Gastroesophageal sphincter (tissue), 4 donors: ENCODE measurements around the gene PRKG1. TPM values are rescaled to one million over a fixed set of nuclear protein-coding genes. Genes with fewer than 3 reads are reported as not detected.

Experiments used
- ATAC-seq: fragments of 150-250 bp; one replicate; pipeline ENCODE4 v1.9.1; 2016; ENCODE audit warnings: mild to moderate bottlenecking, moderate library complexity
- H3K27ac ChIP-seq, 4 donors: fragments of 200-600 bp; sonication (generic) in 3 of 4; 1 replicate in 3 of 4; 2 replicates in 1 of 4; pipeline ENCODE4 v1.5.1; 2016 to 2019
- H3K27me3 ChIP-seq: fragments of 200-600 bp; sonication (generic); one replicate; pipeline ENCODE4 v1.5.1; 2019
- H3K36me3 ChIP-seq, 2 donors: fragments of 200-600 bp; sonication (generic); one replicate each; pipeline ENCODE4 v1.5.1; 2019; ENCODE audit warnings: control low read depth in 1 of 2
- H3K4me1 ChIP-seq, 3 donors: fragments of 200-600 bp; sonication (generic); 1 replicate in 2 of 3; 2 replicates in 1 of 3; pipeline ENCODE4 v1.5.1; 2016 to 2019; ENCODE audit warnings: control low read depth in 2 of 3
- H3K4me3 ChIP-seq, 2 donors: fragments of 200-600 bp; sonication (generic); one replicate each; pipeline ENCODE4 v1.5.1; 2019; ENCODE audit warnings: mild to moderate bottlenecking in 1 of 2, moderate library complexity in 1 of 2
- H3K9me3 ChIP-seq, 3 donors: fragments of 200-600 bp; sonication (generic); one replicate each; pipeline ENCODE4 v1.5.1; 2017 to 2019; ENCODE audit warnings: control low read depth in 2 of 3
- CTCF ChIP-seq, 4 experiments: fragments of 200-600 bp in 2 of 4; fragments of 450-650 bp in 2 of 4; sonication (generic) in 1 of 4; IDR thresholded peaks; one replicate each; pipeline ENCODE4 v1.5.1; 2017 to 2019; ENCODE audit warnings: antibody characterized with exemption in 4 of 4, mild to moderate bottlenecking in 2 of 4, moderate library complexity in 2 of 4
- EP300 ChIP-seq: sonication (generic); formaldehyde crosslinking; IDR thresholded peaks from one replicate; pipeline ENCODE4 v1.6.1; 2017; ENCODE audit warnings: antibody characterized with exemption, mild to moderate bottlenecking
- POLR2A ChIP-seq, 2 donors: fragments of 450-650 bp; IDR thresholded peaks; one replicate each; pipeline ENCODE4 v1.6.1; 2017; ENCODE audit warnings: antibody characterized with exemption in 2 of 2, mild to moderate bottlenecking in 2 of 2, moderate library complexity in 1 of 2
- POLR2AphosphoS5 ChIP-seq: sonication (generic); formaldehyde crosslinking; IDR thresholded peaks from one replicate; pipeline ENCODE4 v1.6.1; 2017; ENCODE audit warnings: antibody characterized with exemption
- WGBS, 2 donors: methylation state at CpG; one replicate each; pipeline ENCODE4 v1.1.5; 2018; ENCODE audit warnings: low coverage in 1 of 2; 5-methylcytosine and 5-hydroxymethylcytosine counted together
- total RNA-seq, 4 donors: library from RNA; depleted of rRNA; stranded (reverse); fragments of >200 nt; gene quantifications; one replicate each; pipeline ENCODE4 v1.1.0, GENCODE V29; 2016

Gene PRKG1
- total RNA-seq, 4 donors from 2014 or later, result 27.5 to 73.2 (median 39.2) TPM

DNA sequence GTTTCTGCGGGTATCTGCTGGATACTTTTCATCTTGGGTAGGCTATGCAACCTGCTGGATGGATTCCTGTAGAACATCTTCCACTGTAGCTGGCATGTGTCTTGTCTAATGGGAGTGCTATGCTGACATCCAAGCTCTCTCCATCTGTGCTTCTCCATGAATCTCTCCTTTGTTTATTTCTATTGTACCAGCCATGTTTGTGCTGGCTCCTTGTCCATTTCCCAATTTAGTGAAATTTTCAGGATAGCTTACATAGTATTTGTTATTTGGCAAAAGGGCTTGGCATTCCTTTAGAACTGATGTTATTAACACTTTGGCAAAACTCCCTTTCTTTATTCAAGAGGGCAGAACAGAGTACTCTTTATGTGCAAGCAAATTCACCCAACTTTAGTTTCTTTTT, 427.1 kb downstream of the PRKG1 start:
- no peaks in the 10 kb centered on the region for H3K27me3 ChIP-seq
- TF ChIP-seq POLR2A (IDR thresholded peaks at IDR 0.05) (no peak), EP300 (no peak), POLR2AphosphoS5 (peak; percentile 36)
- H3K4me3 ChIP-seq, result no peak overlapping the region
- H3K9me3 ChIP-seq, result no peaks in the 10 kb centered on the region
- H3K36me3 ChIP-seq, result no peaks in the 10 kb centered on the region
- peak; percentile 57 for ATAC-seq
- peak overlapping the region in 1 of 4 donors; percentile 13 for H3K27ac ChIP-seq
- peaks cover 0 to 24% (median 0%) of the 10 kb centered on the region in 3 donors for H3K4me1 ChIP-seq
- WGBS, 2 donors, result 58 to 83% methylated on average over 1 of the region's 1 CpG

- H3K36me3 ChIP-seq, result no peaks in the 10 kb centered on the region
- no peak overlapping the region for H3K27ac ChIP-seq
- H3K27me3 ChIP-seq, result no peaks in the 10 kb centered on the region
- H3K9me3 ChIP-seq, result no peaks in the 10 kb centered on the region
- H3K4me1 ChIP-seq, result peaks cover 0 to 24% (median 0%) of the 10 kb centered on the region in 3 donors
- no peak overlapping the region for H3K4me3 ChIP-seq
- no peak for ATAC-seq
- 86 to 92% methylated on average over 1 of the region's 1 CpG for WGBS, 2 donors
- TF ChIP-seq POLR2A (IDR thresholded peaks at IDR 0.05) (no peak), EP300 (no peak), CTCF (IDR thresholded peaks at IDR 0.05) (no peak), POLR2AphosphoS5 (no peak)
These were observed 427.8 kb downstream of the PRKG1 start for GRCh38 chr10:51502124-51502523.

- no peak for ATAC-seq
- Histone ChIP-seq H3K4me1 (peaks cover 0 to 24% (median 0%) of the 10 kb centered on the region in 3 donors), H3K4me3 (no peak overlapping the region), H3K9me3 (no peaks in the 10 kb centered on the region), H3K27me3 (no peaks in the 10 kb centered on the region), H3K27ac (no peak overlapping the region), H3K36me3 (no peaks in the 10 kb centered on the region)
- 67 to 93% methylated on average over 1 of the region's 1 CpG for WGBS, 2 donors
- TF ChIP-seq CTCF (IDR thresholded peaks at IDR 0.05) (no peak), POLR2A (IDR thresholded peaks at IDR 0.05) (no peak), POLR2AphosphoS5 (no peak)
These were observed 429.1 kb downstream of the PRKG1 start for GRCh38 chr10:51503378-51503777.

DNA sequence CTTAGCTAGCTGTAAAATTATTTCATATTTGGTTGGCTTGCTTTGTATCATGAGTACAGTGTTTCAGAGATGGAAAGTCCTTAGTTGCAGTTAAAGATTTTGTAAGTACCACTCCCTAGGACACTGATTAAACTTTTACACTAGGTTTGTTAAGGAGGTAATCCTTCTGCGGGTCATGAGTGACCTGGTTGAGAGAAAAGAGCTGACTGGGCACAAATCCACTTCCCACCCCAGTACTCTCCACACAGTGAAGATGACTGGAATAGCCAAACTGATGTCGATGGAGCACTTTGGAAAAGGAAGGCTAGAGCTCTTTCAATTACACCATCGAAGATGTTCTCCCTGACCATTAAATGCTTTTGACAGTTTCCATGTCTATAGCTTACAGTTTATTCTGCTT, 433.2 kb downstream of the PRKG1 start:
- TF ChIP-seq EP300 (no peak), POLR2AphosphoS5 (no peak), POLR2A (IDR thresholded peaks at IDR 0.05) (no peak), CTCF (IDR thresholded peaks at IDR 0.05) (no peak)
- H3K36me3 ChIP-seq, result no peaks in the 10 kb centered on the region
- WGBS, 2 donors, result 100% methylated on average over 2 to 3 of the region's 3 CpGs

DNA sequence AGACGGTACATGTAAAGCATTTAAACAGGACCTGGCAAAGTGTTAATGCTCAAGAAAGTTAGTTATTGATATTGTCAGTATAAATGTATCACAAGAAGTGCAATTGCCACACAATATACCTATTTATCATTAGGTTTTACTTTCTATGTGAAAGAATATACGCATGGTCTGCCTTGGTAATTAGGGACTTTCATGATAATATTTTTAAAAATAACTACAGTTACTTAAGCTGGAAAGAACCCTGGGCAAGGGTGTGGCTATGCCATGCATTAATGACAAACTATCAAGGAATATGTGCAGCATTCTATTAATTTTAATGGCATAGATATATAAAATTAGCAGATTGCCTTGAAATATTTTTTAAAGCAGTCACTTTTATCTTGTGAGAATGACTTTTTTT, 433.9 kb downstream of the PRKG1 start:
- H3K9me3 ChIP-seq, result no peaks in the 10 kb centered on the region
- 80 to 91% methylated on average over 2 of the region's 2 CpGs for WGBS, 2 donors
- H3K4me3 ChIP-seq, result no peak overlapping the region
- no peaks in the 10 kb centered on the region for H3K4me1 ChIP-seq
- no peak overlapping the region for H3K27ac ChIP-seq
- TF ChIP-seq CTCF (IDR thresholded peaks at IDR 0.05) (no peak), EP300 (no peak), POLR2AphosphoS5 (no peak), POLR2A (IDR thresholded peaks at IDR 0.05) (no peak)
- H3K27me3 ChIP-seq, result no peaks in the 10 kb centered on the region
- no peak for ATAC-seq
- no peaks in the 10 kb centered on the region for H3K36me3 ChIP-seq

More for the DNA sequence above, 433.2 kb downstream of the PRKG1 start:
- no peak overlapping the region for H3K27ac ChIP-seq
- H3K4me1 ChIP-seq, result no peaks in the 10 kb centered on the region
- no peak for ATAC-seq
- no peak overlapping the region for H3K4me3 ChIP-seq
- no peaks in the 10 kb centered on the region for H3K27me3 ChIP-seq
- H3K9me3 ChIP-seq, result no peaks in the 10 kb centered on the region
